Endothelial cell of umbilical vein (primary cell): Measurements from ENCODE around the gene FAM229A. TPM values are rescaled to one million over a fixed set of nuclear protein-coding genes. Genes with fewer than 3 reads are reported as not detected.

Source experiments
- BruUV-seq: library from RNA; stranded (reverse); fragments of 400-500 nt; replicated peaks from 2 replicates; lab custom pipeline; 2021; lab: Mats Ljungman, UMichigan
- CTCF ChIA-PET: fragments of 300-600, 350-600 bp; sonication (Branson Sonifier 250); formaldehyde crosslinking; loops from one replicate; lab custom pipeline; 2021; ENCODE audit warnings: antibody characterized with exemption, inconsistent platforms; lab: Charles Lee
- POLR2A ChIA-PET: fragments of 300-600, 350-600 bp; sonication (Branson Sonifier 250); formaldehyde crosslinking; loops from one replicate; lab custom pipeline; 2021; ENCODE audit warnings: antibody characterized with exemption, inconsistent platforms; lab: Charles Lee
- DNase-seq: peaks from one replicate; pipeline ENCODE4 v3.0.0-alpha.2; 2011; ENCODE audit warnings: low read depth, low spot score
- FAIRE-seq: peaks from 2 replicates; lab custom pipeline; 2011; peaks lifted over from hg19 to GRCh38; lab: Jason Lieb, UNC
- H2AFZ ChIP-seq: 2 replicates; pipeline ENCODE4 v1.6.0; 2012; ENCODE audit warnings: low read depth, low read length, control low read depth, inconsistent platforms
- H3K27ac ChIP-seq: 2 replicates; pipeline ENCODE4 v1.5.1; 2011; ENCODE audit warnings: low read depth, mild to moderate bottlenecking, control low read depth, low read length, moderate library complexity; ENCODE audit not compliant: insufficient read depth
- H3K27me3 ChIP-seq, 2 experiments: 2 replicates each; pipeline versions ENCODE4 v1.6.0 to v1.6.1; 2011; ENCODE audit warnings: low read length in 2 of 2, mixed read lengths in 1 of 2; ENCODE audit not compliant: control insufficient read depth in 2 of 2, insufficient read depth in 2 of 2
- H3K36me3 ChIP-seq, 2 experiments: 2 replicates in 1 of 2; 3 replicates in 1 of 2; pipeline ENCODE4 v1.5.1; 2011; ENCODE audit warnings: low read length in 2 of 2, mild to moderate bottlenecking in 1 of 2, moderate library complexity in 1 of 2; ENCODE audit not compliant: control insufficient read depth in 2 of 2, insufficient read depth in 2 of 2; ENCODE audit errors: extremely low read depth in 1 of 2
- H3K4me1 ChIP-seq: 3 replicates; pipeline ENCODE4 v1.5.1; 2011; ENCODE audit warnings: mild to moderate bottlenecking, low read length; ENCODE audit not compliant: control insufficient read depth, insufficient read depth; ENCODE audit errors: extremely low read depth
- H3K4me2 ChIP-seq: 2 replicates; pipeline ENCODE4 v1.6.1; 2011; ENCODE audit warnings: low read length, control low read depth, mixed read lengths; ENCODE audit not compliant: insufficient read depth
- H3K4me3 ChIP-seq, 3 experiments: fragments of 200-600 bp in 1 of 3; sonication (generic), shearing (Covaris generic) in 1 of 3; replicated peaks in 1 of 3; 2 replicates each; pipeline ENCODE4 v1.5.1; 2011 to 2016; ENCODE audit warnings: control low read depth in 3 of 3, low read length in 3 of 3, mild to moderate bottlenecking in 2 of 3, inconsistent platforms in 1 of 3, low read depth in 1 of 3, moderate library complexity in 1 of 3; ENCODE audit not compliant: insufficient read depth in 1 of 3
- H3K79me2 ChIP-seq: 2 replicates; pipeline ENCODE4 v1.6.0; 2012; ENCODE audit warnings: low read length, inconsistent platforms; ENCODE audit not compliant: control insufficient read depth, insufficient read depth
- H3K9ac ChIP-seq: replicated peaks from 2 replicates; pipeline ENCODE3; 2011; ENCODE audit warnings: low read length, control low read depth; ENCODE audit not compliant: insufficient read depth; ENCODE audit errors: extremely low read depth
- H3K9me1 ChIP-seq: replicated peaks from 3 replicates; pipeline ENCODE4 v1.6.0; 2011; ENCODE audit warnings: mild to moderate bottlenecking, low read length; ENCODE audit not compliant: control insufficient read depth, insufficient read depth; ENCODE audit errors: extremely low read depth
- H3K9me3 ChIP-seq: replicated peaks from 2 replicates; pipeline ENCODE4 v1.5.1; 2012; ENCODE audit warnings: low read length, inconsistent platforms; ENCODE audit not compliant: control insufficient read depth, insufficient read depth
- H4K20me1 ChIP-seq: replicated peaks from 2 replicates; pipeline ENCODE3; 2011; ENCODE audit warnings: mild to moderate bottlenecking, low read length; ENCODE audit not compliant: control insufficient read depth, insufficient read depth; ENCODE audit errors: extremely low read depth
- FOS ChIP-seq: IDR thresholded peaks from 2 replicates; pipeline ENCODE4 v1.6.1; 2011; ENCODE audit warnings: mild to moderate bottlenecking, low read length, moderate library complexity, borderline replicate concordance; ENCODE audit not compliant: insufficient read depth
- GATA2 ChIP-seq: IDR thresholded peaks from 2 replicates; pipeline ENCODE4 v1.7.0; 2011; ENCODE audit warnings: low read depth, mild to moderate bottlenecking, moderate library complexity, mixed read lengths, low read length; ENCODE audit not compliant: insufficient read length, insufficient read depth
- JUN ChIP-seq: IDR thresholded peaks from 2 replicates; pipeline ENCODE4 v1.6.1; 2011; ENCODE audit warnings: borderline replicate concordance, low read depth; ENCODE audit not compliant: insufficient read length, insufficient read depth
- MYC ChIP-seq: IDR thresholded peaks from one replicate; pipeline ENCODE4 v1.6.1; 2011; ENCODE audit warnings: mild to moderate bottlenecking, low read depth, low read length
- POLR2A ChIP-seq: IDR thresholded peaks from 2 replicates; pipeline ENCODE4 v1.6.1; 2012; ENCODE audit warnings: low read depth, mild to moderate bottlenecking, control low read depth, low read length
- POLR2AphosphoS5 ChIP-seq: IDR thresholded peaks from 2 replicates; pipeline ENCODE4 v1.6.1; 2012; ENCODE audit warnings: low read depth, mild to moderate bottlenecking, control low read depth, low read length, moderate library complexity; ENCODE audit not compliant: insufficient read depth
- dilution Hi-C: fragments of 300-500 bp; cut with MboI; formaldehyde crosslinking; loops from one replicate; pipeline ENCODE4 v1.15.0; 2019; ENCODE audit warnings: low sequenced_read_pairs; ENCODE audit not compliant: extremely low pct_ligation_motif_present
- intact Hi-C: fragments of 100-400 bp; cut with micrococcal nuclease; formaldehyde crosslinking; loops from one replicate; pipeline ENCODE4 v1.10.0; 2022
- polyA plus RNA-seq, 4 experiments: library from polyadenylated mRNA; depleted of rRNA in 3 of 4; stranded (reverse) in 3 of 4; unstranded in 1 of 4; fragments of >200 nt; gene quantifications; 2 replicates each; pipeline versions ENCODE4 v1.2.1 to v1.2.3, GENCODE V29; 2011 to 2012; ENCODE audit warnings: missing spikeins in 1 of 4
- total RNA-seq: library from RNA; stranded (reverse); gene quantifications from 2 replicates; pipeline ENCODE4 v1.2.3, GENCODE V29; 2021
- TF ChIP-seq, protein P1 (sequence below), 2 donors: IDR thresholded peaks; 1 replicate in 1 of 2; 2 replicates in 1 of 2; pipeline ENCODE4 v1.5.1; 2011; ENCODE audit warnings: low read length in 2 of 2, mild to moderate bottlenecking in 2 of 2, moderate library complexity in 2 of 2, control low read depth in 1 of 2, inconsistent platforms in 1 of 2, low read depth in 1 of 2; ENCODE audit not compliant: insufficient read depth in 1 of 2; ENCODE audit errors: extremely low read depth in 1 of 2

Gene FAM229A
- total and polyA plus RNA-seq, 2 donors (not counting 3 experiments of a cell fraction or from before 2014, with no cell fraction given) = 8.9 to 11.6 TPM

- CTCF ChIA-PET = interaction anchor here (0.6 to 2.8 kb wide), 11 partner anchors 10 to 137 kb away, joined by 3 to 12 read pairs (median 5); partner anchors contain the start of genes FAM229A, MARCKSL1 and TSSK3
- peak overlapping the region; percentile 88 for H3K9ac ChIP-seq
- intact Hi-C loops (no loop called here), dilution Hi-C loops (no loop called here)
- H3K27me3 ChIP-seq = no peaks in the 10 kb centered on the region
- peak overlapping the region in 1 of 3 experiments; percentile 56 for H3K4me3 ChIP-seq
- H3K27ac ChIP-seq = no peak overlapping the region
- no peak for DNase-seq
- no peaks in the 10 kb centered on the region for H3K36me3 ChIP-seq
- FAIRE-seq = no peak
- TSS peak; percentile 19 for BruUV-seq
- H3K9me3 ChIP-seq = no peaks in the 10 kb centered on the region
- no peaks in the 10 kb centered on the region for H4K20me1 ChIP-seq
- peak overlapping the region; percentile 78 for H3K4me2 ChIP-seq
- POLR2A ChIA-PET = interaction anchor here (1.0 to 4.4 kb wide), 2 partner anchors 17 to 19 kb away, joined by 4 to 50 read pairs; partner anchors contain the start of gene MARCKSL1
- TF ChIP-seq POLR2A (no peak), MYC (no peak), JUN (no peak), FOS (no peak)
- H3K9me1 ChIP-seq = no peaks in the 10 kb centered on the region
- H3K4me1 ChIP-seq = peaks cover 34% of the 10 kb centered on the region
- peak overlapping the region; percentile 95 for H2AFZ ChIP-seq
- no peaks in the 10 kb centered on the region for H3K79me2 ChIP-seq
Measured at GRCh38 chr1:32352239-32352745, 10.0 kb downstream of the FAM229A start.

DNA sequence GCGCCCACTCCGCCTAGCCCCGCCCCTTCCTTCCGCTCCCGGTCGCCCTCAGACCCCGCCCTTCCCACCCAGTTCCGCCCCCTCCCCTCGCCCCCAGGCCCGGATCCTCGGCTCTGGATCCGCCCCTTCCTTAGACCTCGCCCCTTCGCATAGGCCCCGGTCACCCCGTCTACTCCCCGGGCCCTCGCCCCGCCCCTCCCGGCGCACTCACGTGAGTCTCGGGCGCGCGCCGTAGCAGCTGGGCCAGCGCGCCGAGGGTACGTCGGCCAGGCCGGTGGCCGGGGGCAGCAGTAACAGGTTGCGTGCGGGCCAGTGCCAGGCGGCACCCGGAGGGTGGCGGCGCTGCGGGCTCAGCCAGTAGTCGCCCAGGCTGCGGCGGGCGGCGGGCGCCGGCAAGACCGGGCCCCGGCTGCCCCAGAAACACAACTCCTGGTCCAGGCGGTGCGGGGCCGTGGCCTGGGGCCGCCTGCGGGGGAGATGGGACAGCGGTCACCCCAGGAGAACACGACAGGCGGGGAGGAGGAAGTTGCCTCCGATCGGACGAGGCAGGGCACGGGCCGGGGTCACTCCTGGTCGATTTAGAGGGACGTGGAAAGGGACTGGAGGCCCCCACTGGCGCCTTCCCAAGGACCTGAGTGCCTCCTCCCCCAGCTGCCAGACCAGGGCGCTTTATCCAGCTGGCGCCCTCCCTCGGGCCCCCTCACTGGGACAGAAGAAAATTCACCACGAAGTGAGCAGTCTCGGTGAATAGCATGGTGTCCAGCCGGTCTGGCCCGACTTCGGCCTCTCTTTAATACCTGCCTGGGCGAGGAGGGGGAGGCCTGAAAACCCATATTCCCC lies 10.7 kb downstream of the FAM229A start:
- peak; percentile 77 for FAIRE-seq
- Histone ChIP-seq H4K20me1 (no peaks in the 10 kb centered on the region), H3K36me3 (no peaks in the 10 kb centered on the region), H3K27ac (peak overlapping the region; percentile 77), H3K4me1 (peaks cover 34% of the 10 kb centered on the region), H2AFZ (peak overlapping the region; percentile 95), H3K4me3 (peak overlapping the region; percentile 36 to 56 (median 55)), H3K4me2 (peak overlapping the region; percentile 78), H3K9me1 (no peaks in the 10 kb centered on the region), H3K9me3 (no peaks in the 10 kb centered on the region), H3K79me2 (no peaks in the 10 kb centered on the region), H3K27me3 (no peaks in the 10 kb centered on the region), H3K9ac (peak overlapping the region; percentile 88)
- CTCF ChIA-PET = interaction anchor here (1.0 to 2.8 kb wide), 6 partner anchors 11 to 136 kb away, joined by 4 to 12 read pairs (median 8); partner anchors contain the start of genes FAM229A, MARCKSL1 and TSSK3
- dilution Hi-C loops (no loop called here), intact Hi-C loops (loop anchor here (1.0 kb wide), 2 partner anchors 15 to 43 kb away; partner anchors contain the start of genes BSDC1 and MARCKSL1)
- peak; percentile 91 for DNase-seq
- BruUV-seq = no TSS peak
- TF ChIP-seq POLR2AphosphoS5 = peak; percentile 87
- TF ChIP-seq JUN = no peak
- TF ChIP-seq, protein P1, sequence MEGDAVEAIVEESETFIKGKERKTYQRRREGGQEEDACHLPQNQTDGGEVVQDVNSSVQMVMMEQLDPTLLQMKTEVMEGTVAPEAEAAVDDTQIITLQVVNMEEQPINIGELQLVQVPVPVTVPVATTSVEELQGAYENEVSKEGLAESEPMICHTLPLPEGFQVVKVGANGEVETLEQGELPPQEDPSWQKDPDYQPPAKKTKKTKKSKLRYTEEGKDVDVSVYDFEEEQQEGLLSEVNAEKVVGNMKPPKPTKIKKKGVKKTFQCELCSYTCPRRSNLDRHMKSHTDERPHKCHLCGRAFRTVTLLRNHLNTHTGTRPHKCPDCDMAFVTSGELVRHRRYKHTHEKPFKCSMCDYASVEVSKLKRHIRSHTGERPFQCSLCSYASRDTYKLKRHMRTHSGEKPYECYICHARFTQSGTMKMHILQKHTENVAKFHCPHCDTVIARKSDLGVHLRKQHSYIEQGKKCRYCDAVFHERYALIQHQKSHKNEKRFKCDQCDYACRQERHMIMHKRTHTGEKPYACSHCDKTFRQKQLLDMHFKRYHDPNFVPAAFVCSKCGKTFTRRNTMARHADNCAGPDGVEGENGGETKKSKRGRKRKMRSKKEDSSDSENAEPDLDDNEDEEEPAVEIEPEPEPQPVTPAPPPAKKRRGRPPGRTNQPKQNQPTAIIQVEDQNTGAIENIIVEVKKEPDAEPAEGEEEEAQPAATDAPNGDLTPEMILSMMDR (IDR thresholded peaks at IDR 0.05; ENCODE audit: extremely low read depth in 1 of 2, insufficient read depth in 1 of 2, low read depth in 1 of 2, low read length in 2 of 2) = peak in 1 of 2 donors; percentile 11
- TF ChIP-seq GATA2 = no peak
- no peak for TF ChIP-seq FOS
- TF ChIP-seq MYC = no peak
- peak; percentile 80 for TF ChIP-seq POLR2A
- POLR2A ChIA-PET = interaction anchor here (0.6 to 4.4 kb wide), 8 partner anchors 8 to 119 kb away, joined by 3 to 50 read pairs (median 4); partner anchors contain the start of genes BSDC1 and MARCKSL1
